ENCODE data around the gene ATG101. TPM values are rescaled to one million over a fixed set of nuclear protein-coding genes. Genes with fewer than 3 reads are reported as not detected.

Gene ATG101
- total and polyA plus RNA-seq, 11 donors, result 18.9 to 108 (median 24.1) TPM

- Histone ChIP-seq H3K27me3 (peaks cover 0 to 22% (median 6%) of the 10 kb centered on the region in 9 donors), H3K4me3 (no peak overlapping the region), H3K4me1 (peaks cover 0 to 4% (median 2%) of the 10 kb centered on the region in 12 donors), H3K27ac (no peak overlapping the region), H3K36me3 (no peaks in the 10 kb centered on the region), H3K9me3 (no peaks in the 10 kb centered on the region)
- TF ChIP-seq POLR2A (IDR thresholded peaks at IDR 0.05) (no peak), CTCF (IDR thresholded peaks at IDR 0.05) (no peak)
- no peak for DNase-seq
- WGBS, 4 donors, result 78 to 87% (median 79%) methylated on average over 20 of the region's 20 CpGs
- no peak for ATAC-seq
- intact Hi-C loops (cut with DNase I), result loop anchor here in 2 of 10 donors (5.0 to 10.0 kb wide), 3 partner anchors 81 to 193 kb away; partner anchors contain the start of genes ACVRL1 (in 1 of the 2) and TAMALIN (in 1 of the 2)
Measured at GRCh38 chr12:52087961-52088820, 18.4 kb downstream of the ATG101 start.

GRCh38 chr12:52089491-52089890 is 19.7 kb downstream of the ATG101 start:
- Histone ChIP-seq H3K36me3 (no peaks in the 10 kb centered on the region), H3K4me3 (no peak overlapping the region), H3K9me3 (no peaks in the 10 kb centered on the region), H3K27me3 (peaks cover 0 to 22% (median 6%) of the 10 kb centered on the region in 9 donors), H3K4me1 (no peaks in the 10 kb centered on the region), H3K27ac (no peak overlapping the region)
- ATAC-seq (no peak), DNase-seq (no peak)
- 84 to 90% (median 87%) methylated on average over 11 of the region's 11 CpGs for WGBS, 4 donors
- intact Hi-C loops (cut with DNase I), result loop anchor here in 2 of 10 donors (5.0 to 10.0 kb wide), 3 partner anchors 82 to 195 kb away; partner anchors contain the start of genes ACVRL1 (in 1 of the 2) and TAMALIN (in 1 of the 2)
- TF ChIP-seq POLR2A (IDR thresholded peaks at IDR 0.05) (no peak), CTCF (IDR thresholded peaks at IDR 0.05) (no peak)

GRCh38 chr12:52090291-52090690 is 20.5 kb downstream of the ATG101 start:
- Histone ChIP-seq H3K27me3 (peaks cover 0 to 22% (median 6%) of the 10 kb centered on the region in 9 donors), H3K9me3 (no peaks in the 10 kb centered on the region), H3K4me3 (no peak overlapping the region), H3K27ac (no peak overlapping the region), H3K36me3 (no peaks in the 10 kb centered on the region), H3K4me1 (no peaks in the 10 kb centered on the region)
- intact Hi-C loops (cut with DNase I), result no loop called here
- TF ChIP-seq POLR2A (IDR thresholded peaks at IDR 0.05) (no peak), CTCF (IDR thresholded peaks at IDR 0.05) (no peak)
- DNase-seq, result no peak
- no peak for ATAC-seq
- 73 to 80% (median 76%) methylated on average over 10 of the region's 10 CpGs for WGBS, 4 donors

DNA sequence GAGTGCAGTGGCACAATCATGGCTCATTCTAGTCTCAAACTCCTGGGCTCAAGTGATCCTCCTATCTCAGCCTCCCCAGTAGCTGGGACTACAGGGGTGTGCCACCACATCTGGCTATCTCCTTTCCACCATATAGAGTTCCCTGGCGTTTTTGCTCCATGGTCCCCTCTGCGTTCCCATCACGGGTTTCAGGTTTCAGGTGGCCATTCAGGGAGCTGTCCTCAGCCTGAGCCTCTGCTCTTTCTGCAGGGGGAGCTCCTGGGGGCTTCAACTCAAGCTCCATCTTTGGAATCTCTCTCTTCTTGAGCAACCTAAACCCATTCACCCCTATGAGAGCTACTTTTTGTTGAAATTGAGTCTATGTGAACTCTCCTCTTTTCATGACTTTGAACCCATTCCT is 21.3 kb downstream of the ATG101 start:
- no peaks in the 10 kb centered on the region for H3K36me3 ChIP-seq
- H3K27me3 ChIP-seq, result peaks cover 0 to 22% (median 6%) of the 10 kb centered on the region in 9 donors
- no peaks in the 10 kb centered on the region for H3K9me3 ChIP-seq
- ATAC-seq (no peak), DNase-seq (no peak)
- intact Hi-C loops (cut with DNase I), result no loop called here
- 22 to 29% (median 24%) methylated on average over 3 of the region's 3 CpGs for WGBS, 4 donors
- no peak overlapping the region for H3K4me3 ChIP-seq
- no peak overlapping the region for H3K27ac ChIP-seq
- no peak for TF ChIP-seq POLR2A (IDR thresholded peaks at IDR 0.05)
- no peak for TF ChIP-seq CTCF (IDR thresholded peaks at IDR 0.05)
- H3K4me1 ChIP-seq, result no peaks in the 10 kb centered on the region
